RWPE1 (cell line): ENCODE results near the gene SGSM2.
"Not testable (repeated sequence)": the region's sequence is repeated elsewhere in the genome, so short reads cannot be mapped to it uniquely, and the experiment has no call there.

Experiments used
- CTCF ChIA-PET: fragments of 350-600 bp; sonication (Branson Sonifier 250); formaldehyde crosslinking; extraction: SDS; loops from one replicate; lab custom pipeline; 2021; lab: Yijun Ruan, JAX
- POLR2A ChIA-PET: fragments of 400-600 bp; formaldehyde crosslinking; extraction: SDS; loops from one replicate; lab custom pipeline; 2020; ENCODE audit warnings: antibody characterized with exemption; ENCODE audit not compliant: low non-redundant PET; lab: Yijun Ruan, JAX
- DNase-seq: peaks from one replicate; pipeline ENCODE4 v3.0.0; 2012; ENCODE audit warnings: low spot score
- H3K27ac ChIP-seq: fragments of 450-650 bp; 2 replicates; pipeline ENCODE4 v1.5.1; 2017
- TF ChIP-seq, protein P1 (sequence below): fragments of 450-650 bp; conservative IDR thresholded peaks from 2 replicates; pipeline ENCODE4 v1.5.1; 2017; ENCODE audit warnings: low read depth, mild to moderate bottlenecking

Gene SGSM2

DNA sequence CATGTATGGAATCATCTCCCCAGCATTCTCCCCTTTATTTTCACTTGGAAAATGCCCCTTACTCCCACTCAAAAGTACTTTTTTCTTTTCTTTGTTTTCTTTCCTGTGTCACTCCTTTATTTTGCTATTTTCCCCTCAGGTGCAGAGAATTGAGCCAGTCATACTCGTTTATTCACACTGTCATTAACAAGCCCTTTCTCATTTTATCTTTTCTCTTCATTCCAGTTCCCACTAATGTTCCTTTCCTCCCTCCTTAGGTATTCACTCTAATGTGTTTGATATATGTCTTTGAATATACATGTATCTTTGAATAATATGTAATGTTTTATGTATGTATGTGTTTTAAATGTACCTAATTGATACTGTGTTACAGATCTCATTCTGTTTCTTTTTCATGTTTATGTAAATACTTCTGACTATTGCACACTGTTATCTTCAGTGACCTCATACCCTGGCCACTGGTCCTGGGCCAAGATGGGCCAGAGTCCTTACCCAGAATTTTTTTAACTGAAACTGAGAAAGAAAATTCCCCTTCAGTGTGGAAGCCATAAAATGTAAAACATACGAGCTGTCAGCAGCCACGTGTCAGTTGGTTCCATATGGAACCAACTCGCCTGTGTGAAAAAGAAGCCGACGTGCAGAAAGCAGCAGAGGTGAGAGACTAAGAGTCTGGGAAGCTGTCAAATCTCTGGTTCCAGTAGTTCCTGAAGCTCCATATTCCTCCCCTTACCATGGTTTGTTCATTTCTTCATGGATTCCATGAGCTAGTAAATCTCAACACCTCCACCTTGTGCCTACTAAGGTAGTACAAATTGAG lies 27.8 kb upstream of the SGSM2 start:
- no peak overlapping the region for H3K27ac ChIP-seq
- ChIA-PET POLR2A (no interaction called here), CTCF (no interaction called here)
- DNase-seq = no peak
- TF ChIP-seq, protein P1, sequence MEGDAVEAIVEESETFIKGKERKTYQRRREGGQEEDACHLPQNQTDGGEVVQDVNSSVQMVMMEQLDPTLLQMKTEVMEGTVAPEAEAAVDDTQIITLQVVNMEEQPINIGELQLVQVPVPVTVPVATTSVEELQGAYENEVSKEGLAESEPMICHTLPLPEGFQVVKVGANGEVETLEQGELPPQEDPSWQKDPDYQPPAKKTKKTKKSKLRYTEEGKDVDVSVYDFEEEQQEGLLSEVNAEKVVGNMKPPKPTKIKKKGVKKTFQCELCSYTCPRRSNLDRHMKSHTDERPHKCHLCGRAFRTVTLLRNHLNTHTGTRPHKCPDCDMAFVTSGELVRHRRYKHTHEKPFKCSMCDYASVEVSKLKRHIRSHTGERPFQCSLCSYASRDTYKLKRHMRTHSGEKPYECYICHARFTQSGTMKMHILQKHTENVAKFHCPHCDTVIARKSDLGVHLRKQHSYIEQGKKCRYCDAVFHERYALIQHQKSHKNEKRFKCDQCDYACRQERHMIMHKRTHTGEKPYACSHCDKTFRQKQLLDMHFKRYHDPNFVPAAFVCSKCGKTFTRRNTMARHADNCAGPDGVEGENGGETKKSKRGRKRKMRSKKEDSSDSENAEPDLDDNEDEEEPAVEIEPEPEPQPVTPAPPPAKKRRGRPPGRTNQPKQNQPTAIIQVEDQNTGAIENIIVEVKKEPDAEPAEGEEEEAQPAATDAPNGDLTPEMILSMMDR = no peak

DNA sequence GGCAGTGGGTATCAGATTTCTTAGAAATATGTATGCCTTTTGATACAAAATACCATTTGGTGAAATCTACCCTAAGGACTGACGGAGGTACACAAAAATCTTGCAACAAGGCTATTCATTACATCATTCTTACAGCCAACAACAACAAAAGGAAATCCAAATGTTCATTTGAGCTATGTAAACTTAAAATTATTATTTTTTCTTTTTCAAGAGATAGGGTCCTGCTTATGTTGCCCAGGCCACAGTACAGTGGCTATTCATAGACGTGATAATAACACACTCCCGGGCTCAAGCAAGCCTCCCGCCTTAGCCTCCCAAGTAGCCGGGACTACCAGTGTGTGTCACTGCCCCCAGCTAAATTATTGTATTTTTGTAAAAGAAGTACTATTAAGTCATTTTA lies 24.6 kb upstream of the SGSM2 start:
- no peak for DNase-seq
- ChIA-PET CTCF (no interaction called here), POLR2A (no interaction called here)
- TF ChIP-seq, protein P1 = no peak
- H3K27ac ChIP-seq = no peak overlapping the region

DNA sequence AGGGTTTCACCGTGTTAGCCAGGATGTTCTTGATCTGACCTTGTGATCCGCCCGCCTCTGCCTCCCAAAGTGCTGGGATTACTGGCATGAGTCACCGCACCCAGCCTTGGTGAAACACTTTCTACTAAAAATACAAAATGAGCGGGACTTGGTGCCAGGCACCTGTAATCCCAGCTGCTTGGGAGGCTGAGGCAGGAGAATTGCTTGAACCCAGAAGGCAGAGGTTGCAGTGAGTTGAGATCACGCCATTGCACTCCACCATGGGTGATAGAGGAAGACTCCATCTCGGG lies 20.4 kb upstream of the SGSM2 start:
- POLR2A ChIA-PET = interaction anchor here (0.7 kb wide), 1 partner anchor 19 kb away, joined by 3 read pairs; no protein-coding TSS in a partner anchor
- CTCF ChIA-PET = interaction anchor here (0.6 to 0.7 kb wide), 3 partner anchors 94 to 490 kb away, joined by 3 to 5 read pairs (median 4); no protein-coding TSS in a partner anchor
- DNase-seq = not testable (repeated sequence)
- H3K27ac ChIP-seq = peak overlapping the region; percentile 44

DNA sequence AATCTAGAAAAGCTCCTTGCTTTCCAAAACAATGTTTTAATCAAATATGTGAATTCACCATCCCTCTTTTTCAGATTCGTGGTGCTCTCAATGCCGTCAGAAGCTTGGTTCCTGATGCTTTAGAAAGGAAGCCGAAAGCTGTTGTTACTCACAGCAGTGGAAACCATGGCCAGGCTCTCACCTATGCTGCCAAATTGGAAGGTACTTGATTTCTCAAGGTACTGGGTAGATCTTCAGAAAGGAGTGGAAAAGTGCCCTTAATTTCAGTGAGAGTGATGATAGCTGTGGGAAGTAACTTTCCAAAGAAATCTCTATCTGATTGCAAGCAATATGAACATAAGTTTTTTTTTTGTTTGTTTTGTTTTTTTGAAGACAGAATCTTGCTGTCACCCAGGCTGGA lies 19.5 kb upstream of the SGSM2 start:
- TF ChIP-seq, protein P1 = no peak
- no peak for DNase-seq
- CTCF ChIA-PET = interaction anchor here (0.6 to 0.7 kb wide), 4 partner anchors 18 to 284 kb away, joined by 3 to 4 read pairs (median 3); no protein-coding TSS in a partner anchor
- no peak overlapping the region for H3K27ac ChIP-seq
- POLR2A ChIA-PET = no interaction called here

DNA sequence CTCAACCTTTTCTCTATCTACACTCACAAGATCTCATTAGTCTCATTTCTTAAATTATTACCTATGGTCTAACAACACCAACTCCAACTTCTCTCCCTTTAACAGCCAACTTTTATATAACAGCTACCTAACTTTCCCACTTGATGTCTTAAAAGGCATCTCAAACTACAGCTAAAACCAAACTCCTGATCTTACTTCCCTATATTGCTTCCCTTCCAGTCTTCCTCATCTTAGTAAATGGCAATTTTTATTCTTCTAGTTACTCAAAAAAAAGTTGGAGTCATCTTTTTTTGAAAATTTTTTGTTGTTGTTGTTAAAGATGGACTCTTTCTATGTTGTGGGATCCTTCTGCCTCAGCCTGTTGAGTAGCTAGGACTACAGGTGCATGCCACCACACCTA lies 18.2 kb upstream of the SGSM2 start:
- no peak for DNase-seq
- ChIA-PET POLR2A (no interaction called here), CTCF (interaction anchor here (0.6 kb wide), 2 partner anchors 264 to 571 kb away, joined by 3 read pairs; partner anchors contain the start of gene HIC1)
- H3K27ac ChIP-seq = no peak overlapping the region
- TF ChIP-seq, protein P1 = no peak

DNA sequence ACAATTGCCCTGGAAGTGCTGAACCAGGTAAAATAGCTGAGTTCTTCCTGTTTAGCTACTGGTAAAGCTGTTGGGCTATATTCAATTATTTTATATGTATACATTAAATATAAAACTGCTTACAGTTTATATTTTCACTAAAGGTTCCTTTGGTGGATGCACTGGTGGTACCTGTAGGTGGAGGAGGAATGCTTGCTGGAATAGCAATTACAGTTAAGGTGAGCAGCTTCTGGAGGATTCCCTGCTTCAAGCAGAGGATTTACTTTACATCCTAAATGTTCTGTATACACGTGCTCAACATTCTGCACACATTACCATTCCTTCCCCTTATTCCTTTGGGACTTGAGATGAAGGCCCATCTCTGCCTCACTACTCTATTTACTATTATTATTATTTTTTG lies 15.9 kb upstream of the SGSM2 start:
- ChIA-PET CTCF (interaction anchor here (1.0 kb wide), 1 partner anchor 14 kb away, joined by 6 read pairs; no protein-coding TSS in a partner anchor), POLR2A (no interaction called here)
- TF ChIP-seq, protein P1 = no peak
- H3K27ac ChIP-seq = no peak overlapping the region
- no peak for DNase-seq
